Loucy (cell line): ENCODE results near the gene EPN2.

Source experiments
- CTCF ChIP-seq: fragments of 200-600 bp; sonication (generic); conservative IDR thresholded peaks from 2 replicates; pipeline ENCODE4 v1.5.1; 2014; ENCODE audit warnings: mild to moderate bottlenecking, antibody characterized with exemption, low read length
- EZH2phosphoT487 ChIP-seq: fragments of 200-600 bp; IDR thresholded peaks from 2 replicates; pipeline ENCODE4 v1.6.1; 2018; ENCODE audit warnings: antibody characterized with exemption, mild to moderate bottlenecking, moderate library complexity, borderline replicate concordance

DNA sequence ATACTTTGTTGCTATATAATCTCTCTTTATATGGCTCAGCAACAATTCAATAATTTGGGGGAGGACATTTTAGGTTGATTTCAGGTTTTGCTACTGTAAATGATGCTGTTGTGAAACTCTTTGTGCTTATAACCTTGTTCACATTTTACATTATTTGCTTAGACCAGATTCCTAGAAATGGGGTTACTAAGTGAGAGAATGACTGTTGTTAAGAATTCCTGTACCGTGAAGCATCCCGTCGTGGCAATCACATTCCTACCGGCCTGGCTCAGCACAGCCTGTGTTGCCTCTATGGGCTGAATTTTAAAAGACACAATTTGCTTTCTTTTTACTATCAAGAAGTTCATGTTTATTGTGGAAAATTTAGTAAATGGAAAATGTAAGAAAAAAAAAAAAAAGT lies 94.0 kb downstream of the EPN2 start:
- TF ChIP-seq CTCF, result no peak
- TF ChIP-seq EZH2phosphoT487, result no peak
